GM18499 (cell line): ENCODE data around the gene EID3.
"Not testable (repeated sequence)": the region's sequence is repeated elsewhere in the genome, so short reads cannot be mapped to it uniquely, and the experiment has no call there.

ENCODE experiments used
- ATAC-seq: cut with Tn5 transposase; IDR thresholded peaks from one replicate; pipeline ENCODE4 v1.9.1; 2021; ENCODE audit warnings: moderate number of reproducible peaks; ENCODE audit not compliant: insufficient read depth, unreplicated experiment

The EID3 gene

GRCh38 chr12:104310751-104311633 is 7.5 kb downstream of the EID3 start:
- no peak for ATAC-seq

GRCh38 chr12:104312202-104312601 is 8.7 kb downstream of the EID3 start:
- ATAC-seq, result no peak

- no peak for ATAC-seq
These were observed 9.1 kb downstream of the EID3 start for GRCh38 chr12:104312654-104313053.

- no peak for ATAC-seq
These were observed 10.2 kb downstream of the EID3 start for GRCh38 chr12:104313568-104314241.

- no peak for ATAC-seq
These were observed 10.7 kb downstream of the EID3 start for GRCh38 chr12:104314242-104314614.

DNA sequence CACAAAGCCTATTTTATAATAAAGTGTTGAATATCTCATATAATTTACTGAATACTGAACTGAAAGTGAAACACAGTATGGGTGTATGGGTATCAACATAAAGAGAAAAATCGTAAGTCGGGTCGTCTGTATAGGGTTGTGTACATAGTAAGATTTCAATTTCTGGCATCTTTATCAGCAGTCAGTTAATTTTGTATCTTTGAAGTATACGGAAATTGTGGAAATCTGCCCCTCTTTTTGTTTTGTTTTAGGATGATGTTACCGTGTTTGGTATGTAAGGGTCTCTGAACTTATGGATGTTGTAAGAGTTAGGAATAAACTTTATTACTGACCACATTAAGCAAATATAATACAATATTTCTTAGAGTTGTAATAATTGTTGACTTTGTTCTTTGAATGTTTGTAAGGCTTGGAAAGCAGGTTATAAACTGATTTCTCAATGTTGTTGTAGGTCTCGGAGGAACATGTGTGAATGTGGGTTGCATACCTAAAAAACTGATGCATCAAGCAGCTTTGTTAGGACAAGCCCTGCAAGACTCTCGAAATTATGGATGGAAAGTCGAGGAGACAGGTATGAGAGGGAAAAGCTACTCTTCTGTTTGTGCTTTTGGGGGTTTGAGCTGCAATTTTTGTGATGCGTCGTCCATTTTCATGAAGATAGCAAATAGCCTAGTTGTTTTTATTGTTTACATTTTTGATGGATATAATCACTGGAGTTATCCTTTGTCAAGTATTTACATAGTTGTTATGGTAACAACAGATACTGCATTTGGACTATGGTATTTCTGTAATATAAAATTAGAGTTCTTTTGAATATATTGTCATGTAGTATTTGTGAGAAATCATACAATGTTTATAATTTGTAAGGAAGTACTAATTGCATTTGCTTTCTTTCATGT is 12.0 kb downstream of the EID3 start:
- no peak for ATAC-seq

DNA sequence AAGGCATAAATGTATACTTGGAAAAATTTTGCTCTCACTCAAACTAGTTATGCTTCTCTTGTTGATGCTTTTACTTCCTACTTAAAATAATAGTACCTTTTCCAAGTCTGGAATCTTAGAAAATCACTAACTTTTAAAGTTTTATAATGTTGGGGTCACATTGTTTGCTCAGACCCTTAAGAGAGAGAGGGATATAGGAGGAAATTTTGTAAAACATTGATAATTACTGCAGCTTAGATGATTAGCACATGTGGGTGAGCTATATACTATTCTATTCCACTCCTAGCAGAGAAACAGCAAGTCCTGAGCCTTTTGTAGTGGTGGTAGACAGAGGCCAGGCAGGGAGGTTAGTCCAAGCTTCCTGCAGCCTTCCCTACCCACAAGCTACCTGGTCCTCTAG is 13.4 kb downstream of the EID3 start:
- no peak for ATAC-seq

GRCh38 chr12:104317538-104318210 is 14.1 kb downstream of the EID3 start:
- no peak for ATAC-seq

- no peak for ATAC-seq
These were observed 15.5 kb downstream of the EID3 start for GRCh38 chr12:104319028-104319427.

DNA sequence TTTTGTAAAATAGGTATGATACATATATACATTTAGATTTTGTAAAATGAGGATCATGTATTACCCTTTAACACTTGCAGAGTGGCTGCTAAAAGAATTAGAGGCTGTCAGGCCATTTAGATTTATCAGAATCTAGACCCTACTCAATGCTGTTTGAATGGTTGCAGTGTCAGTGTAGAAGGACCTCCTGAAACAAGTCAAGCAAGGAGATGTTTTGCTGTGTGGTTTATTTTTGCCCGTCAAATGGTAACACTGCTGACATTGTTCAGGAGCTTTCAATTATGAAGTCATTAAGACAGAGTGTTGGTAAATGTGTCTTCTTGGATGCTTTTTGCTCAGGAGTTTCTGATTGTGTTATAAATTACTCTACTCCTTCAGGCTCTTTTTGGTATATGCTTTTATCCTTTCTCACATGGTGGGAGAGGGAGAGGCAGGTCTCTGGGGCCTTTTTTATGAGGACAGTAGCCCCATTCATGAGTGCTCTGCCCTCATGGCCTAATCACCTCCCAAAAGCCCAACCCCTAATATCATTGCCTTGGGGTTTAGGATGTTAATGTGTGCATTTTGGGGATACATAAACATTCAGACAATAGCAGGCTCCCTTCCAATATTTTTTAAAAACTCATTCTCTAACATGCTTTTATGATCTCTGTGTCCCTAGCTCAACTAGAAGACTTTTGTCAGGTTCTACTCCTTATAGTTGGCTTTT is 16.5 kb downstream of the EID3 start:
- ATAC-seq, result no peak

- no peak for ATAC-seq
These were observed 17.1 kb downstream of the EID3 start for GRCh38 chr12:104320627-104321024.

DNA sequence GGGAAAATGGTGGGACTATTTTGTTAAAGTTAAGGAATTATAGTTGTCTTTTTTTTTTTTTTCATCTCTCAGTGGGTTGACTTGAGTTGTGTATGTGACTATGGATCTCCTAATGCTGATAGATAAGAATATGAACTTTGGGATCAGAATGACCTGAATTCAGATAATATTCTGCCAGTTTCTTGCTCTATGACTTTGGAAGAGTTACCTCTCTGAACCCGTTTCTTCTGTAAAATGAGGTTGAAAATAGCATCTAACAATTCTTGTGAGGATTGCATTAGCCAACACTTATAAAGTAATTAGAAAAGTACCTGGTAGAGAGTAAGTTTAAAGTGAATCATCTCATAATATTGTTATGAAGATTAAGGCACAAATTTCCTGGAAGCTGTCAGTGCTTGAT is 18.4 kb downstream of the EID3 start:
- ATAC-seq, result no peak

DNA sequence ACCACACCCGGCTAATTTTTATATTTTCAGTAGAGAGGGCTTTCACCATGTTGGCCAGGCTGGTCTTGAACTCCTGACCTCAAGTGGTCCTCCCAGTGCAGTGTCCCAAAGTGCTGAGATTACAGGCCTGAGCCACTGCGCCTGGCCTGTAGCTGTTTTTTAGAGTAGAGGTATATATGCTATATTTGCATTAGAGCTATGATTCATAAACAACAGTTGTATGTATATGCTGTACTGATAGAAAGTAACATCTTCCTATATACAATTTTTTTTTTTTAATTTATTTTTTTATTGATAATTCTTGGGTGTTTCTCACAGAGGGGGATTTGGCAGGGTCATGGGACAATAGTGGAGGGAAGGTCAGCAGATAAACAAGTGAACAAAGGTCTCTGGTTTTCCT is 19.0 kb downstream of the EID3 start:
- ATAC-seq, result not testable (repeated sequence)

DNA sequence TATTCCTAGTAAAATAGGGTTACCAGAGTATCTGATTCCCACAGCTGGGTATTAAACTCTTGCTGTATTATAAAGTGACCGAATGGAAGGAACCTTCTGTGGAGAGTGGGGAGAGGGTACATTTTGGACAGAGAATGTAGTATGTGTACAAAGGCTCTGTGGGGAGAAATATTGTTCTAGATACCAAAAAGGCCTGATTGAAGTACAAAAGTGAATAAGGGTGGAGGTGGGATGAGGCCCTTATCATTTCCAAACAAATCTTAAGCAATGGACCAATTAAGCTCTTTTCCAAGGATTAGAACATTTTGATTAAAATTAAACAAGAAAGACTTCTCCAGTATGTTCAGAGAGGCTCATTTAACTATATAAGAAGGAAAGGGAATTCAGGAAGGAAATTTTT is 20.4 kb downstream of the EID3 start:
- no peak for ATAC-seq

GRCh38 chr12:104328278-104328677 is 24.7 kb downstream of the EID3 start:
- not testable (repeated sequence) for ATAC-seq

GRCh38 chr12:104328790-104329189 is 25.3 kb downstream of the EID3 start:
- ATAC-seq, result no peak

GRCh38 chr12:104329707-104330532 is 26.4 kb downstream of the EID3 start:
- ATAC-seq, result no peak

DNA sequence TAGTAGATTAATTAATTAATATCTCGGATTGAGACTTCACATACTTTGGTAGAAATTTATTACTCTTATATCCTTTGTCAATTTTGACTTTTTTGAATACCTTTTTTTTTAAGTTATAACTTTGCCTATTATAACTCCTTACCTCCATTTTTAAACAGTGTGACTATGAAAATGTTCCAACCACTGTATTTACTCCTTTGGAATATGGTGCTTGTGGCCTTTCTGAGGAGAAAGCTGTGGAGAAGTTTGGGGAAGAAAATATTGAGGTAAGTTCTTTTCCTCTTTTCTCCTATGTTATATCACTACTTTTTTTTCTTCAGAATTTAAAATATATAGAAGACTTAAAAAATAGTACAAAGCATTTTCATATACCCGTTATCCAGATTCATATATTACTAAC is 27.8 kb downstream of the EID3 start:
- ATAC-seq, result no peak

- ATAC-seq, result not testable (repeated sequence)
These were observed 28.7 kb downstream of the EID3 start for GRCh38 chr12:104332273-104332672.
